ENCODE data around the gene RPL27. TPM values are rescaled to one million over a fixed set of nuclear protein-coding genes. Genes with fewer than 3 reads are reported as not detected.

Gene RPL27
- total and polyA plus RNA-seq, 2 of the 13 experiments (the other 11 are each of a cell fraction or from before 2014, with no cell fraction given), result 1,585 to 5,840 TPM

GRCh38 chr17:43011728-43012472 is 13.7 kb downstream of the RPL27 start (continued):
- TF ChIP-seq RARA (CRISPR knock-in tag; IDR thresholded peaks at IDR 0.05) (peak; percentile 44; the same call in 1 of the 2 replicates), SMC3 (IDR thresholded peaks at IDR 0.05; ENCODE audit: low read length) (no peak), HNF4A (CRISPR knock-in tag; IDR thresholded peaks at IDR 0.05) (no peak), HDAC2 (CRISPR knock-in tag; IDR thresholded peaks at IDR 0.05) (0 out of 2 replicates have a peak, but pooled peaks have one; percentile 11), ZNF572 (CRISPR knock-in tag; IDR thresholded peaks at IDR 0.05) (0 out of 2 replicates have a peak, but pooled peaks have one; percentile 19), KDM2A (CRISPR knock-in tag; IDR thresholded peaks at IDR 0.05; ENCODE audit: borderline replicate concordance, low read depth) (no peak), ZNF691 (CRISPR knock-in tag; IDR thresholded peaks at IDR 0.05; ENCODE audit: borderline replicate concordance, low read depth) (peak; percentile 98), ZC3H4 (CRISPR knock-in tag; IDR thresholded peaks at IDR 0.05; ENCODE audit: borderline replicate concordance) (no peak), FOXK1 (CRISPR knock-in tag; IDR thresholded peaks at IDR 0.05; ENCODE audit: borderline replicate concordance, low read depth) (no peak), SMAD1 (CRISPR knock-in tag; IDR thresholded peaks at IDR 0.05; ENCODE audit: borderline replicate concordance, low read depth) (0 out of 2 replicates have a peak, but pooled peaks have one; percentile 47), PCBP1 (IDR thresholded peaks at IDR 0.05; ENCODE audit: borderline replicate concordance, low read depth, low read length) (no peak), SRY (CRISPR knock-in tag; IDR thresholded peaks at IDR 0.05) (0 out of 2 replicates have a peak, but pooled peaks have one; percentile 25), U2AF2 (IDR thresholded peaks at IDR 0.05; ENCODE audit: low read depth, low read length) (no peak), ZNF292 (CRISPR knock-in tag; IDR thresholded peaks at IDR 0.05; ENCODE audit: borderline replicate concordance, low read depth) (no peak)
- TF ChIP-seq, protein P1, sequence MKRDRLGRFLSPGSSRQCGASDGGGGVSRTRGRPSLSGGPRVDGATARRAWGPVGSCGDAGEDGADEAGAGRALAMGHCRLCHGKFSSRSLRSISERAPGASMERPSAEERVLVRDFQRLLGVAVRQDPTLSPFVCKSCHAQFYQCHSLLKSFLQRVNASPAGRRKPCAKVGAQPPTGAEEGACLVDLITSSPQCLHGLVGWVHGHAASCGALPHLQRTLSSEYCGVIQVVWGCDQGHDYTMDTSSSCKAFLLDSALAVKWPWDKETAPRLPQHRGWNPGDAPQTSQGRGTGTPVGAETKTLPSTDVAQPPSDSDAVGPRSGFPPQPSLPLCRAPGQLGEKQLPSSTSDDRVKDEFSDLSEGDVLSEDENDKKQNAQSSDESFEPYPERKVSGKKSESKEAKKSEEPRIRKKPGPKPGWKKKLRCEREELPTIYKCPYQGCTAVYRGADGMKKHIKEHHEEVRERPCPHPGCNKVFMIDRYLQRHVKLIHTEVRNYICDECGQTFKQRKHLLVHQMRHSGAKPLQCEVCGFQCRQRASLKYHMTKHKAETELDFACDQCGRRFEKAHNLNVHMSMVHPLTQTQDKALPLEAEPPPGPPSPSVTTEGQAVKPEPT (CRISPR knock-in tag; IDR thresholded peaks at IDR 0.05; ENCODE audit: low read depth), result no peak
- TF ChIP-seq, protein P2, sequence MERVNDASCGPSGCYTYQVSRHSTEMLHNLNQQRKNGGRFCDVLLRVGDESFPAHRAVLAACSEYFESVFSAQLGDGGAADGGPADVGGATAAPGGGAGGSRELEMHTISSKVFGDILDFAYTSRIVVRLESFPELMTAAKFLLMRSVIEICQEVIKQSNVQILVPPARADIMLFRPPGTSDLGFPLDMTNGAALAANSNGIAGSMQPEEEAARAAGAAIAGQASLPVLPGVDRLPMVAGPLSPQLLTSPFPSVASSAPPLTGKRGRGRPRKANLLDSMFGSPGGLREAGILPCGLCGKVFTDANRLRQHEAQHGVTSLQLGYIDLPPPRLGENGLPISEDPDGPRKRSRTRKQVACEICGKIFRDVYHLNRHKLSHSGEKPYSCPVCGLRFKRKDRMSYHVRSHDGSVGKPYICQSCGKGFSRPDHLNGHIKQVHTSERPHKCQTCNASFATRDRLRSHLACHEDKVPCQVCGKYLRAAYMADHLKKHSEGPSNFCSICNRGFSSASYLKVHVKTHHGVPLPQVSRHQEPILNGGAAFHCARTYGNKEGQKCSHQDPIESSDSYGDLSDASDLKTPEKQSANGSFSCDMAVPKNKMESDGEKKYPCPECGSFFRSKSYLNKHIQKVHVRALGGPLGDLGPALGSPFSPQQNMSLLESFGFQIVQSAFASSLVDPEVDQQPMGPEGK (CRISPR knock-in tag; IDR thresholded peaks at IDR 0.05), result peak; percentile 52
- TF ChIP-seq, protein P3, sequence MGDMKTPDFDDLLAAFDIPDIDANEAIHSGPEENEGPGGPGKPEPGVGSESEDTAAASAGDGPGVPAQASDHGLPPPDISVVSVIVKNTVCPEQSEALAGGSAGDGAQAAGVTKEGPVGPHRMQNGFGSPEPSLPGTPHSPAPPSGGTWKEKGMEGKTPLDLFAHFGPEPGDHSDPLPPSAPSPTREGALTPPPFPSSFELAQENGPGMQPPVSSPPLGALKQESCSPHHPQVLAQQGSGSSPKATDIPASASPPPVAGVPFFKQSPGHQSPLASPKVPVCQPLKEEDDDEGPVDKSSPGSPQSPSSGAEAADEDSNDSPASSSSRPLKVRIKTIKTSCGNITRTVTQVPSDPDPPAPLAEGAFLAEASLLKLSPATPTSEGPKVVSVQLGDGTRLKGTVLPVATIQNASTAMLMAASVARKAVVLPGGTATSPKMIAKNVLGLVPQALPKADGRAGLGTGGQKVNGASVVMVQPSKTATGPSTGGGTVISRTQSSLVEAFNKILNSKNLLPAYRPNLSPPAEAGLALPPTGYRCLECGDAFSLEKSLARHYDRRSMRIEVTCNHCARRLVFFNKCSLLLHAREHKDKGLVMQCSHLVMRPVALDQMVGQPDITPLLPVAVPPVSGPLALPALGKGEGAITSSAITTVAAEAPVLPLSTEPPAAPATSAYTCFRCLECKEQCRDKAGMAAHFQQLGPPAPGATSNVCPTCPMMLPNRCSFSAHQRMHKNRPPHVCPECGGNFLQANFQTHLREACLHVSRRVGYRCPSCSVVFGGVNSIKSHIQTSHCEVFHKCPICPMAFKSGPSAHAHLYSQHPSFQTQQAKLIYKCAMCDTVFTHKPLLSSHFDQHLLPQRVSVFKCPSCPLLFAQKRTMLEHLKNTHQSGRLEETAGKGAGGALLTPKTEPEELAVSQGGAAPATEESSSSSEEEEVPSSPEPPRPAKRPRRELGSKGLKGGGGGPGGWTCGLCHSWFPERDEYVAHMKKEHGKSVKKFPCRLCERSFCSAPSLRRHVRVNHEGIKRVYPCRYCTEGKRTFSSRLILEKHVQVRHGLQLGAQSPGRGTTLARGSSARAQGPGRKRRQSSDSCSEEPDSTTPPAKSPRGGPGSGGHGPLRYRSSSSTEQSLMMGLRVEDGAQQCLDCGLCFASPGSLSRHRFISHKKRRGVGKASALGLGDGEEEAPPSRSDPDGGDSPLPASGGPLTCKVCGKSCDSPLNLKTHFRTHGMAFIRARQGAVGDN (CRISPR knock-in tag; IDR thresholded peaks at IDR 0.05), result peak; percentile 46; the same call in 1 of the 2 replicates
- TF ChIP-seq, protein P4, sequence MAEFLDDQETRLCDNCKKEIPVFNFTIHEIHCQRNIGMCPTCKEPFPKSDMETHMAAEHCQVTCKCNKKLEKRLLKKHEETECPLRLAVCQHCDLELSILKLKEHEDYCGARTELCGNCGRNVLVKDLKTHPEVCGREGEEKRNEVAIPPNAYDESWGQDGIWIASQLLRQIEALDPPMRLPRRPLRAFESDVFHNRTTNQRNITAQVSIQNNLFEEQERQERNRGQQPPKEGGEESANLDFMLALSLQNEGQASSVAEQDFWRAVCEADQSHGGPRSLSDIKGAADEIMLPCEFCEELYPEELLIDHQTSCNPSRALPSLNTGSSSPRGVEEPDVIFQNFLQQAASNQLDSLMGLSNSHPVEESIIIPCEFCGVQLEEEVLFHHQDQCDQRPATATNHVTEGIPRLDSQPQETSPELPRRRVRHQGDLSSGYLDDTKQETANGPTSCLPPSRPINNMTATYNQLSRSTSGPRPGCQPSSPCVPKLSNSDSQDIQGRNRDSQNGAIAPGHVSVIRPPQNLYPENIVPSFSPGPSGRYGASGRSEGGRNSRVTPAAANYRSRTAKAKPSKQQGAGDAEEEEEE (CRISPR knock-in tag; IDR thresholded peaks at IDR 0.05; ENCODE audit: borderline replicate concordance), result no peak

Measured in HepG2 (cell line).